ENCODE data around the gene MCU. TPM values are rescaled to one million over a fixed set of nuclear protein-coding genes. Genes with fewer than 3 reads are reported as not detected.

Gene MCU
- total RNA-seq, 1 donor = 42.7 TPM

DNA sequence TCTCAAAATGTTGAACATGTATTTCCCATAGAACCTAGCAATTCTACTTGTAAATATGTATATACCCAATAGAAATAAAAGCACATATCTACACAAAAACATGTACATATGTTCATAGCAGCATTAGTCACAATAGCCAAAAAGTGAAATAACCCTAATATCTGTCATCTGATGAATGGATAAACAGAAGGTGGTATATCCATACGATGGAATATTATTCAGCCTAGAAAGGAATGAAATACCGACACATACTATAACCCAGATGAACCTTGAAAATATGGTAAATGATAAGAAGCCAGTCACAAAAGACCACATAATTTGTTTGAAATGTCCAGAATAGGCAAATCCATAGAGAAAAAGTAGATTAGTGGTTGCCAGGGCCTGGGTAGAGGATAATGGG lies 87.9 kb downstream of the MCU start:
- Histone ChIP-seq H4K20me1 (ENCODE audit: insufficient read depth, low read length) (peaks cover 9% of the 10 kb centered on the region), H3K79me2 (ENCODE audit: insufficient read depth, low read length) (peaks cover 15% of the 10 kb centered on the region), H3K4me2 (ENCODE audit: insufficient read depth, low read length) (no peak overlapping the region), H3K36me3 (ENCODE audit: insufficient read depth, low read length) (no peaks in the 10 kb centered on the region), H3K27me3 (ENCODE audit: insufficient read depth, low read length) (no peaks in the 10 kb centered on the region), H3K27ac (ENCODE audit: low read depth, low read length) (no peak overlapping the region), H3K4me1 (ENCODE audit: insufficient read depth, low read length) (peaks cover 21% of the 10 kb centered on the region), H2AFZ (ENCODE audit: low read length) (no peak overlapping the region), H3K9me3 (ENCODE audit: low read depth, low read length) (no peaks in the 10 kb centered on the region), H3K4me3 (ENCODE audit: insufficient read depth, low read length) (no peak overlapping the region)
- TF ChIP-seq, protein P1, sequence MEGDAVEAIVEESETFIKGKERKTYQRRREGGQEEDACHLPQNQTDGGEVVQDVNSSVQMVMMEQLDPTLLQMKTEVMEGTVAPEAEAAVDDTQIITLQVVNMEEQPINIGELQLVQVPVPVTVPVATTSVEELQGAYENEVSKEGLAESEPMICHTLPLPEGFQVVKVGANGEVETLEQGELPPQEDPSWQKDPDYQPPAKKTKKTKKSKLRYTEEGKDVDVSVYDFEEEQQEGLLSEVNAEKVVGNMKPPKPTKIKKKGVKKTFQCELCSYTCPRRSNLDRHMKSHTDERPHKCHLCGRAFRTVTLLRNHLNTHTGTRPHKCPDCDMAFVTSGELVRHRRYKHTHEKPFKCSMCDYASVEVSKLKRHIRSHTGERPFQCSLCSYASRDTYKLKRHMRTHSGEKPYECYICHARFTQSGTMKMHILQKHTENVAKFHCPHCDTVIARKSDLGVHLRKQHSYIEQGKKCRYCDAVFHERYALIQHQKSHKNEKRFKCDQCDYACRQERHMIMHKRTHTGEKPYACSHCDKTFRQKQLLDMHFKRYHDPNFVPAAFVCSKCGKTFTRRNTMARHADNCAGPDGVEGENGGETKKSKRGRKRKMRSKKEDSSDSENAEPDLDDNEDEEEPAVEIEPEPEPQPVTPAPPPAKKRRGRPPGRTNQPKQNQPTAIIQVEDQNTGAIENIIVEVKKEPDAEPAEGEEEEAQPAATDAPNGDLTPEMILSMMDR (IDR thresholded peaks at IDR 0.05; ENCODE audit: extremely low read depth, low read depth, low read length) = no peak
- no peak for DNase-seq (ENCODE audit: insufficient read length, low spot score, missing footprints)

DNA sequence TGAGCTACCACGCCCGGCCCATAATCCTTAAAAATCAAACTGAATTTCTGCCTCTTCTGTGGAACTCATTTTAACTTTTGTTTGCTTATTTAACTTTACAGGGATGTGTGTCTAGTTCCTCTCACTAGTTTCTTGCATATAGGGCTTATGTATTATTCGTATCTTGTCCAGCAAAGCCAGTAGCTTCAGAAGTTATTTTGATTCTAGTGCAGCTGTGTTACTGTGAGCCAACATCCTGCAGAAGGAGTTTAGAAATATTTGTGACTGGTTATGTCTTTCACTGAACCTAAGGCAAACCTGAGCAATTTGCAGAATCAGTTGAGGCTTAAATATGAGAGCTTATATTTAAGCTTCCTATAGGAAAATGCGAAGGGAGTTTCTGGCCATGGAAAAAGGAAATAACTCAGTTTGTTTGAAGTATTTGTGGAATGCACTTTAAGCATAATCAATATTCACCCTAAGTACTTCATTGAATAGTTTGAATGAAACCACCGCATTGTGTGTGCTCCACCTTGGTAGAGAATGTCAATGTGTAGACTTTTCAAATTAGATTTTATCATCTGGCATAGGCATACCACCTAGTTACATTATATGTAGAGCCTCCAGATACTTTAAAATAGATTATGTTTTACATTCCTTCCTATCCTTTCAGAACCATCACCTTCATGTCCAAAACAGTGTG lies 90.8 kb downstream of the MCU start:
- Histone ChIP-seq H3K27ac (ENCODE audit: low read depth, low read length) (no peak overlapping the region), H3K4me1 (ENCODE audit: insufficient read depth, low read length) (peaks cover 29% of the 10 kb centered on the region), H2AFZ (ENCODE audit: low read length) (no peak overlapping the region), H3K27me3 (ENCODE audit: insufficient read depth, low read length) (no peaks in the 10 kb centered on the region), H3K4me2 (ENCODE audit: insufficient read depth, low read length) (no peak overlapping the region), H3K9me3 (ENCODE audit: low read depth, low read length) (no peaks in the 10 kb centered on the region), H3K79me2 (ENCODE audit: insufficient read depth, low read length) (peaks cover 29% of the 10 kb centered on the region), H3K36me3 (ENCODE audit: insufficient read depth, low read length) (no peaks in the 10 kb centered on the region), H3K4me3 (ENCODE audit: insufficient read depth, low read length) (no peak overlapping the region), H4K20me1 (ENCODE audit: insufficient read depth, low read length) (peaks cover 18% of the 10 kb centered on the region)
- TF ChIP-seq, protein P1 (IDR thresholded peaks at IDR 0.05; ENCODE audit: extremely low read depth, low read depth, low read length) = no peak
- no peak for DNase-seq (ENCODE audit: insufficient read length, low spot score, missing footprints)

- H3K4me2 ChIP-seq (ENCODE audit: insufficient read depth, low read length) = no peak overlapping the region
Observed at GRCh38 chr10:72783410-72783833, 91.5 kb downstream of the MCU start.

More at GRCh38 chr10:72783410-72783833, 91.5 kb downstream of the MCU start:
- Histone ChIP-seq H3K27me3 (ENCODE audit: insufficient read depth, low read length) (no peaks in the 10 kb centered on the region), H3K9me3 (ENCODE audit: low read depth, low read length) (no peaks in the 10 kb centered on the region), H2AFZ (ENCODE audit: low read length) (no peak overlapping the region), H3K36me3 (ENCODE audit: insufficient read depth, low read length) (no peaks in the 10 kb centered on the region), H3K4me3 (ENCODE audit: insufficient read depth, low read length) (no peak overlapping the region), H4K20me1 (ENCODE audit: insufficient read depth, low read length) (peaks cover 18% of the 10 kb centered on the region), H3K4me1 (ENCODE audit: insufficient read depth, low read length) (peaks cover 29% of the 10 kb centered on the region), H3K79me2 (ENCODE audit: insufficient read depth, low read length) (peaks cover 35% of the 10 kb centered on the region), H3K27ac (ENCODE audit: low read depth, low read length) (no peak overlapping the region)
- no peak for DNase-seq (ENCODE audit: insufficient read length, low spot score, missing footprints)
- TF ChIP-seq, protein P1 (IDR thresholded peaks at IDR 0.05; ENCODE audit: extremely low read depth, low read depth, low read length) = no peak

All from osteoblast (primary cell).